Medulla oblongata (tissue), 1 donor: ENCODE data around the gene ABI1.

Experiments
- DNase-seq: peaks from one replicate; pipeline ENCODE4 v3.0.0-alpha.2; 2015; ENCODE audit errors: extremely low spot score

Gene ABI1

DNA sequence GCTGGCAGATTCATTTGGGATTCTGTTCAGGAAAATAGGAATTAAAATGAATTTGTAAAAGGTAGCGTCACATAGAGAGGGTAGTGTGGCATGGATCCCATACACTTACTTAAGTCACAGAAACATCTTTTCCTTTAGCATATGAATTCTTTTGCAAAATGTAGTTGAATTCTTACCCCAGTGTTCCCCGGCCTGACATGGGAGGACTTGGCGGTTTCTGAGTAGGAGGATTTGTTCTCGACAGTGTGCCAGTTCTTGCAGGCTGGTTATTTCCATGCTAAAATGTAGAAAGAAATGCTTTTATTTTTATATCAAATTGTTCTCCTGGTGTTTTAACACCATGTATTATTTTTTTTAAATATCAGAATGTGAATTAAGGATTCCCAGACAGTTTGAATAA lies 90.7 kb downstream of the ABI1 start:
- DNase-seq = no peak

DNA sequence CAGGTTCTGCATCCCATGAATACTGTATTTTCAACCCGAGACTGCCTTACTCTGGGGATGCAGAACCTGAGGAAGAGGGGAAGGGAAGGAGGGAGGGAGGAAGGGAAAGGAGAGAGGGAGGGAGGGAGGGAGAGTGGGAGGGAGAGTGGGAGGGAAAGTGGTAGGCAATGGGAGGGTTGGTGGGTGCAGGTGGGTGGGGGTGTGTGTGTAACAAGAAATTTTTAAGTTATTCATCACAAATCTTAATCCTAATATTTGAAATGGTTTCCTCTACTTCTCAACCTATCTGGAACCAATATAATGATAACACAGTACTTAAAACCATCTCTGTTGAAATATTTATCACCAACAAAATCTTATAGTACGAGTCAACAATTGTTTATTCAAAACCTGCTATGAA lies 95.2 kb downstream of the ABI1 start:
- no peak for DNase-seq

DNA sequence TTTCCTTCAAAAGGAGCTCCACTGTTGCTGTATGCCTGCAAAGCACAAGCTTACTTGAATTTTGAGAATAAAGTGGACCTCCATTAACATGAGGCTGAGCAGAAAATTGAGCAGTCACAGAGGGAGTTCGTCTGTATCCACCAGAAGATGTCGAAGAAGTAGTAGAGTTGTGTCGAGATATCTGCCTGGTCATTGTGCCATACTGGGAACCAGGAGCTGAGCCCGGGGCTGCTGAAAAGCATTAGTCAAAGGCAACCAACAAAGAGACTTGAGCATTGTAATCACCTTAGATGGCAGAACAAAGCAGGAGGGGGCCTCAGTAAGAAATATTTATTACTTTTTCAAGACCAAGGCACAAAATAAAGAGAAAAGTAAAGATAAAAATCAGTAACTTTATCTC lies 101.8 kb downstream of the ABI1 start:
- no peak for DNase-seq

DNA sequence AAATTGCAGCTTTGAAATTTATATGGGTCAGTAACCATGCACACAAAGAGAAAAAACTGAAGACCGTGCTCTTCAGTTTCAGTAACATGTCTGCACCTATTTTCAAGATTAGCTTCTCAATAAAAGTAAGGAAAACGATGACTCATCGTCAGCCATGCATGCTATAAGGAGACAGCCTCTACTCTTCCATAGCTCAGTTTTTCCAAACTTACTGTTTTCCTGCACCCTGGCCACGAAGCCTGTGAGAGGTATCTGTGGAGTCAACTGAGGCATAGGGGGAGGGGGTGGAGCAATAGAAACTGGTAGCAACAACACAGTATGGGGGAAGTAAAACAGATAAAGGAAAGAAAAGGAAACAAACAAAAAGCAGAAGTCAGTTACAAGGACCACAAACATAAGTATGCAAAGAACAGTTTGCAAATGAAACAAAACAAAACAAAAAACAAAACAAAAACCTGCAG lies 105.3 kb downstream of the ABI1 start:
- DNase-seq = no peak

DNA sequence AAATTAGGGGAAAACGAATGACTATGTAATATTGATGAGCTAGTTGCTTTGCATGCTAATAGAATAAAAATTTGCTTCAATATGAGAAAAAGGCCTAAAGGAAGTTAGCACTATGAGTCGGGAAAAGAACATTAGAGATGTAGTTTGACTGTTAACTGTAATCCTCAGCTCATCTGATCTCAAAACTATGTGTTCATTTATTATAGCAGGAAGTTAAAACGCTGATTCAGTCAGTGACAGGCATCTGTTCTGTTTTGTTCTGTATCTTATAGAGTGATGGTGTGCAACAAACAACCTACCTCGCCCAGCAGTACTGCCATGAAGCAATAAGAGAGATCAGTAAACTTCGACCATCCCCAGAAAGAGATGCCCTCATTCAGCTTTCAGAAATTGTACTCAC lies 114.7 kb downstream of the ABI1 start:
- no peak for DNase-seq

DNA sequence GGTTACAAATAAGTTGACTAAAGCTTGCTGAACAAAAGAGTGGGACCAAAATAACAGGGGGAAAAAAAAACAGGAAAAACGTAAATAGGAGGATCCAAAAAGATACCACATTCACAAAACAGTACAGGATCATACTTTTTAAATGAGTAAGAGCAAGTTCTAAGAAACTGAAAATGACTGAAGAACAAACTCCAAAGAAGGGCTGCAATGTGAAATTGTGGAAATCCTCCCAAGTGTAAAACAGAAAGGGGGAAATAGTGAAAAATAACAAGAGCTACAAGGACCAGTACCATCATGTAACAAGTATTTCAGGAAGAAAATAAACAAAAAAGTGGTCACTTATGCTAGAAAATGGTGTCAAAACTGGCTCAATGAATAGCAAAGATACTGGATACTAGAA lies 116.9 kb downstream of the ABI1 start:
- no peak for DNase-seq

DNA sequence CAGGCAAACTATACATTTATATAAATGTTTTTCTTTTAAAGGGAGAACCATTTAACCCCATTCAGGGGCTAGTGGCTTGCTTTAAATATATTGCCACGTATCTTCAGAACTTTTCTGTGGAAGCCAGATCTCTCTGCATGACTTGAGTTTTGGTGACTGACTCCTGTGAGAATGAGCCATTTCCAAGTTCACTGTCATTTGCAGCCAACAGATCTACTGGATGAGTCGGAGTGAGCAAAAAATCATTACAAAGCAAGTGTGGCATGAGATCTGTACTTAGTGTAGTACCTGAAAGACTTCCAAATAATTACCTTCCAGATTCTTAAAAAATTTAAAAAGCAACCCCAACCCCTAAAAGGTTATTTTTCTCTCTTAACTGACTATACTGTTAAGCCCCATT lies 117.7 kb downstream of the ABI1 start:
- DNase-seq = no peak

DNA sequence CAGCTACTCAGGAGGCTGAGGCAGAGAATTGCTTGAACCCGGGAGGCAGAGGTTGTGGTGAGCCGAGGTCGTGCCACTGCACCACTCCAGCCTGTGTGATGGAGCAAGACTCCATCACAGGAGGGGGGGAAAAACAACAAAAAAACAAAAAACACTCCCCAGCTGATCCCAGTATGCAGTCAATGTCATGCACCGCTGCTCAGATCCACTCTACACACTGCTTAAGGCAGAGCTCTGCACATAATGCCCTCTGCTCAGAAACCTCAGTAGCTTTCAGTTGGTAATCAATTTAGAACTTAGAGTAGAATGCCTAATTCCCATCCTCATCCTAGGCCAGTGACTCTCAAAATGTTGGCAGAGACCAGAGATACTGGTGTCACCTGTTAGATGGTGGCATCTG lies 119.4 kb downstream of the ABI1 start:
- DNase-seq = no peak

DNA sequence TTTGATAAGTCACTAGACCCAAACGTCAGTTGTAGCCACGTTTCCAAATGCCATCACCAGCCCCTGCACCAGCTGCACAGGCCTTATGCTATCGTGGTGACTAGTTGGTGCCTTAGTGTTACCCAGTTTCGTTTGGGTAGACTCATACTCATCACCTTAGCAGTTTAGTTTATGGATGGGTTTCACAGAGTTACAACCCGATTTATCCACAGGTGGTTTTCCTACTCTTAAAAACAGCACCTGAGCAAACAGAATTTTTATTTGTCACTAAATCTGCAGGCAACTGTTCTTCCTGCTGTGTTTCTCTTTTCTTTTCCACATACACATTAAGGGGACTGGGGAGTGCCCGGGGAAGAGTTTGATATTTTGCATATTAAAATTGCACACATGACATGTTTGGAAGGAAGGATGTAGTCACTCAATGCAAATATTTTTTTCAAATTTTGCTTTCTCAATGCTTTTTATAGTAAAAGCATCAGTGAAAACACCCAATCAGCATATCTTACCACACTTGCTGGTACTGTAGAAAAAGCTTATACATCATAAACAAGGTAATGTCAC lies 121.6 kb downstream of the ABI1 start:
- no peak for DNase-seq

- DNase-seq = no peak
Observed at GRCh38 chr10:26738301-26738911, 122.4 kb downstream of the ABI1 start.

DNA sequence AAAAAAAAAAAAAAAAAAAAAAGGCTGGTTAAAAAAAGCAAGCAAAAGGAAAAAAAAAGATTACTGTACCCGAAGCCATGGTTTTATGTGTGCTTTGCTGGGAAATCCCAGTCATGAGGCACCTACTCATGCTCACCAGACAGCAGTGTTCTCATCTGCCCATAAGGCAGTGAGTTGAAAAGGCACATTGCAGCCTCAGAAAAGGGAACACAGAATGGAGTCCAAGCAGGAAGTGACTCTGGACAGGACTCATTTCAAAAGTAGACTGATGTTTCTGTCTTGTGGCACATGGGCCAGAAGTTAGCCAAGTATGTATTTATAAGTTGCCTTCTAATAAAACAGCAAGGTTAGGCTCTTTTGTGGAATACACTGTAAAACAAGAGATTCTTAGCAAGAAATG lies 123.0 kb downstream of the ABI1 start:
- peak; percentile 88 for DNase-seq

DNA sequence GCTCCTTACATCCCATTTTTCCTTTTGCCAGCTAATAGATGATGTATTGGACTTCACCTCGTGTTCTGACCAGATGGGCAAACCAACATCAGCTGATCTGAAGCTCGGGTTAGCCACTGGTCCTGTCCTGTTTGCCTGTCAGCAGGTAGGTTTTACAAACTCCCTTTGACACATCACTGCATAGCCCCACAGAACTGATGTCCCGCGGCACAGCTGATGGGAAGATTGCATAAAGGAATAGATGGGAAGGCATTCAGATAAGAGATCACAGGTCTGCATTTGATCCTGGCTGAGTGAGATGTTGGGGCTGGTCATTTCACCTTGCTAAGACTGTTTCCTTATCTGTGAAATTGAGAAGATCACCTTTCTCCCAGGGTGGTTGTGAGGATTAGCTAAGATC lies 125.3 kb downstream of the ABI1 start:
- DNase-seq = no peak

DNA sequence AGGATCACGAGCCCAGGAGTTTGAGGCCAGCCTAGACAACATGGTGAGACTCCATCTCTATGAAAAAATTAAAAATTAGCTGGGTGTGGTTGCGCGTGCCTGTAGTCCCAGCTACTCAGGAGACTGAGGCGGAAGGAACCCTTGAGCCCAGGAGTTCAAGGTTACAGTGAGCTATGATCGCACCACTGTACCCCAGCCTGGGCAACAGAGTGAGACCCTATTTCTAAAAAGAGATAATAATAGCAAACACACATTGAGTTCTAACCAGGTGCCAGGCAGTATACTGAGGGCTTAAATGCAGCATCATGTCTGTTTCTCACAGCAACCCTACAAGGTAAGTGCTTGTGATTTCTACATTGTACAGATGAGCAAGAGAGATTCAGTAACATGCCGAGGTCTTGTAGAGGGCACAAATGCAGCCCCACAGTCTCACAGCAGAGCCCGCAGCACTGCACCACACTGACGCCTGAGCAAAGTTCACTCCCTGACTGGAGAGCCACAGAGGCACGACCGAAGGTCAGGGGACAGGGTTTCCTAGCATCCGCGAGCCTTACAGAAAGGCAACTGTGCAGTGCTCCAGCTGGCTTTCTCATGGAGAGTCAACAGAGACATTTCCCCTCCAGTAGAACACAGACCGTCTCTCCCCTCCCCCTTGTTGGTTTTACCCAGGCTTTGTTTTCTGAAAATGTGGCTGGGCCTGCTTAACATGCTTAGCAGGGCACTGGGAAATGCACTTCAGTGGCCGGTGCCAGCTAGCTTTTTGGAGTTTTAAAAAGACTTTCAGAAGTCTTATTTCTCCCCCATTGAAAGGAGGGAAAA lies 126.8 kb downstream of the ABI1 start:
- peak; percentile 86 for DNase-seq

- DNase-seq = peak; percentile 52
Observed at GRCh38 chr10:26730552-26730951, 130.2 kb downstream of the ABI1 start.

- no peak for DNase-seq
Observed at GRCh38 chr10:26729395-26729794, 131.4 kb downstream of the ABI1 start.

- no peak for DNase-seq
Observed at GRCh38 chr10:26728957-26729356, 131.8 kb downstream of the ABI1 start.

DNA sequence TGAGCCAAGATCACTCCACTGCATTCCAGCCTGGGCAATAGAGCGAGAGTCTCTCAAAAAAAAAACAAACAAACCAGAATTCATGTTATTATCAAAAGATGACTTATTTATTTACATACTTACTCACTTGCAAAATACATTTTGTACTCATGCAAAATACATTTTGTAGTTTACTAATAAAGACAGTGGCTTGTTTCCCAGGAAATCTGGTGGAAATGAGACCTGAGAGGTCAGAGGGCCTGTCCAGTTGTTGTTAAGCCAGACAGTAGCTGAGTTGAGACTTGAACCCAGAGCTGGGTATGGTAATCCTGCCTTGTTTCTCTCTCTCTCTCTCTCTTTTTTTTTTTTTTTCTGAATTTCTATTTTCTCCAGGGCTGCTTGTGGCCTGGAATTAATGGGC lies 133.8 kb downstream of the ABI1 start:
- no peak for DNase-seq

DNA sequence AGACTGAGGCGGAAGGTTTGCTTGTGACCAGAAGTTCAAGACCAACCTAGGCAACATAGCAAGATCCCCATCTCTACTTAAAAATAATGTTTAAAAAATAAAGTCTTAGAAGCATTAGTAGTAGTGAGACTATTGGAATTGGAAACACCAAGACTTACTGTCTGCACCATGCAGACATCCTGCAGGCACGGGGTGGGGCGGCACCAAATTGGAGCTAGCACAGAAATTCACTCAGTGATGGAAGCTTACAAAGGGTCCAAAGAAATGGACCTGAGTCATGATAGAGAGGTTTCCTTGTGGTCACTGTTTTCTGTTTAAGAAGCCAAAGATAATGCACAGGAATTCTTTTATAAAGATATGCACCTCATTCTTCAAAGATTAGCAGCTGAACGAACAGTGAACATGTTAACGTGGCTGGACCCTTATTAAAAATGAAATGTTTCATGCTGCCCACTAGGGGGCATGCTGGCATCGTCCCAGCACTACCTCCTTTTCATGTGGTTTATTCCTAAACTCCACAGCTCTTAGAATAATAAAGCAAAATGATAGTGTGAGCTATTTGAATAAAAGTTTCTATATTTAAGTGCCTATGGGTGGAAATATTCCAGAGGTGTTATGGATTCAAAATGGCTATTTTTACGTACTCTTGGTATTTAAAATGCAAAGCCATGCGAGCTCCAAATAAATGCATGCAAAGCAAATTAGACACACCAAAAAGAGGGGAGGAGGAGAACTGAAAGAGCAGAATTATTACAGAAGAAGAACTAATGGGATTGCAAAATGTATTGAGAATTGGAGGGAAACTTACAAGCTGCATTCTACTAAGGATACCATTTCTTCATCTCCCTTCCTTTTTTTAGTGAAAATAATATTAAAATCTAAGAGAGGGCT lies 134.7 kb downstream of the ABI1 start:
- DNase-seq = peak; percentile 86

DNA sequence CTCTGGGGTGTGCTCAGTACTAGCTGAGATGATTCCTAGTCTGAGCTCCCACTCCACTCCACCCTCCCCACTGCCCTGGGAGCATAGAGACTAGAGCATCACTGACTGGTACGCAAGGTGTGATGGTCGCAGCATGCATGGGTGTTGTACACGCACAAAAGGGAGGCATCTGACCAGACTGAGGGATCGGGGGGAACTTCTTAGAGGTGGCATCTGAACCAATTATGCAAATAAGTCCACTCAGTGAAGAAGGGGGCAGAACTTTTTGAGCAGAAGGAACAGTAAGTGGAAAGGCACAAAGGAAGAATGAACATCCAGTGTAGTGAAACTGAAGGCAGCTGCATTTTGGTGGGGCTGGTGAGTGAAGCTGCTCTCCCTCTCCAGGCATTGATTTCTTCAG lies 137.7 kb downstream of the ABI1 start:
- no peak for DNase-seq

DNA sequence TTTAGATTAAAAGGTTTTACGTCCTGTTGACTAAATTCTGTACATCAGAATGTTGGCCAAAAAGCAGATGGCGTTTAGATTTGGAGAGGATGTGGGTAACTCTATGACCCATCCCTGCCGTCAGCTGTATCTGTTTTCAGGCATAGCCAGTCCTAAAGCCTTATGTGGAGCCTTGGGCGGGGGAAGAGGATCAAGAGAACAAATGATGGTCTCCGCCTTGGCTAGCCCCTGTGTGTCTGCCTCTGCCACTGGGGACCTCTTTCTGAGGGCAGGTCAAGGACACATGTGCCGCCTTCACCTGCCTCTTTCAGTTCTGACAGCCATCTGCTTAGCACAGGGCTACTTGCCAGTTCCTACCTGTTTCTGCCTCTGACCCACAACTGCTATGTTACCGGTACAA lies 139.2 kb downstream of the ABI1 start:
- no peak for DNase-seq

DNA sequence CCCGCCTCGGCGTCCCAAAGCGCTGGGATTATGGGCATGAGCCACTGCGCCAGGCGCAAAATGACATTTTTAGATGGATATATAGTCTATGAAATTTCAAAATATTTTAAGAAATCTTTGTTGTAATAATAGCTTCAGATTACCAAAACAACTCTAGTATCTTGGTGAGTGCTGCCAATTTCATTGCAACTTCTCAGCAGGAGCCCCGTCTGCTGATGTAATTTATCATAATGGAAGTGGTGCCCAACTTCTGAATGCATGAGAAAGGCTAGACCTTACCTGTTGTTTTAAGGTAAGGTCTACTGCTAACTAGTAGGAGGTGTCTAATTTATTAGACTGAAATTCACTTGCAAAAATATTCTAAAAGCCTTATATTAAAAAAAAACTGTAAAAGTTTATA lies 143.3 kb downstream of the ABI1 start:
- no peak for DNase-seq

DNA sequence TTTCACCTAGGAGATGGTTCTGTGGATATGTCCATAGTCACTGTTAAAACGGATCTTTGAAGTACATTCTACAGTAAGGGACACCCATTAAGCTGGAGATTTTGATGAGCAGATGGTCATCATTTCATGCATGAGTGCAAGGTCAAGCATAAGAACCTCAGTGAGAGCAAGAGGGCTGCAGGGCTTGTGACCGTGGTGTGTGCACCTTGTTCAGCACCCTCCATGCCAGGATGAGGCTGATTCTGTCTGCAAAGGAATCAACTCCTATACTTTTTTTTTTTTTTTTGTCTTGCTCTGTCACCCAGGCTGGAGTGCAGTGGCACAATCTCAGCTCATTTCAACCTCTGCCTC lies 145.6 kb downstream of the ABI1 start:
- no peak for DNase-seq
